Measurements from ENCODE around the gene CDK17. TPM values are rescaled to one million over a fixed set of nuclear protein-coding genes. Genes with fewer than 3 reads are reported as not detected.

Gene CDK17
- total RNA-seq, 3 donors from 2014 or later, result 47.7 to 113 (median 81.0) TPM

- Histone ChIP-seq H3K36me3 (no peaks in the 10 kb centered on the region), H3K4me1 (peaks cover 0 to 3% of the 10 kb centered on the region in 2 donors), H3K27ac (no peak overlapping the region), H3K27me3 (no peaks in the 10 kb centered on the region), H3K9me3 (no peaks in the 10 kb centered on the region), H3K4me3 (no peak overlapping the region)
- DNase-seq (ENCODE audit: low spot score in 2 of 2), result no peak
- no peak for TF ChIP-seq POLR2AphosphoS5 (IDR thresholded peaks at IDR 0.05)
- TF ChIP-seq CTCF (IDR thresholded peaks at IDR 0.05), result no peak
- TF ChIP-seq POLR2A (IDR thresholded peaks at IDR 0.05), result no peak
- intact Hi-C loops (cut with DNase I; ENCODE audit: low total_unique reads), result no loop called here
These were observed 42.7 kb upstream of the CDK17 start for GRCh38 chr12:96442906-96443305.

- intact Hi-C loops (cut with DNase I; ENCODE audit: low total_unique reads), result no loop called here
- H3K27me3 ChIP-seq, result no peaks in the 10 kb centered on the region
- peaks cover 0 to 3% of the 10 kb centered on the region in 2 donors for H3K4me1 ChIP-seq
These were observed 41.6 kb upstream of the CDK17 start for GRCh38 chr12:96441816-96442215.

GRCh38 chr12:96438330-96438729, 38.1 kb upstream of the CDK17 start:
- no peak for DNase-seq (ENCODE audit: low spot score in 2 of 2)
- no peaks in the 10 kb centered on the region for H3K27me3 ChIP-seq
- TF ChIP-seq CTCF (IDR thresholded peaks at IDR 0.05), result no peak
- TF ChIP-seq POLR2AphosphoS5 (IDR thresholded peaks at IDR 0.05), result no peak
- TF ChIP-seq POLR2A (IDR thresholded peaks at IDR 0.05), result no peak
- H3K4me3 ChIP-seq, result no peak overlapping the region
- no peaks in the 10 kb centered on the region for H3K4me1 ChIP-seq
- intact Hi-C loops (cut with DNase I; ENCODE audit: low total_unique reads), result loop anchor here (10.0 kb wide), 1 partner anchor 726 kb away; no protein-coding TSS in a partner anchor
- H3K9me3 ChIP-seq, result no peaks in the 10 kb centered on the region
- no peak overlapping the region for H3K27ac ChIP-seq
- H3K36me3 ChIP-seq, result no peaks in the 10 kb centered on the region

More at GRCh38 chr12:96441816-96442215, 41.6 kb upstream of the CDK17 start:
- no peak for DNase-seq (ENCODE audit: low spot score in 2 of 2)
- TF ChIP-seq CTCF (IDR thresholded peaks at IDR 0.05), result no peak
- TF ChIP-seq POLR2AphosphoS5 (IDR thresholded peaks at IDR 0.05), result no peak
- TF ChIP-seq POLR2A (IDR thresholded peaks at IDR 0.05), result no peak
- Histone ChIP-seq H3K27ac (no peak overlapping the region), H3K36me3 (no peaks in the 10 kb centered on the region), H3K9me3 (no peaks in the 10 kb centered on the region), H3K4me3 (no peak overlapping the region)

- intact Hi-C loops (cut with DNase I; ENCODE audit: low total_unique reads), result loop anchor here (10.0 kb wide), 1 partner anchor 728 kb away; no protein-coding TSS in a partner anchor
- no peak overlapping the region for H3K4me3 ChIP-seq
- no peaks in the 10 kb centered on the region for H3K9me3 ChIP-seq
These were observed 36.9 kb upstream of the CDK17 start for GRCh38 chr12:96437171-96437445.

More at GRCh38 chr12:96437171-96437445, 36.9 kb upstream of the CDK17 start:
- TF ChIP-seq POLR2A (IDR thresholded peaks at IDR 0.05) (no peak), POLR2AphosphoS5 (IDR thresholded peaks at IDR 0.05) (no peak), CTCF (IDR thresholded peaks at IDR 0.05) (no peak)
- no peaks in the 10 kb centered on the region for H3K36me3 ChIP-seq
- no peak for DNase-seq (ENCODE audit: low spot score in 2 of 2)
- no peaks in the 10 kb centered on the region for H3K4me1 ChIP-seq
- H3K27me3 ChIP-seq, result no peaks in the 10 kb centered on the region
- no peak overlapping the region for H3K27ac ChIP-seq

Measured in breast epithelium (tissue), 4 donors.